CD4-positive, alpha-beta T cell treated with Interleukin-4 for 4 hours (primary cell): ENCODE data around the gene ZBTB48.
A peak's percentile ranks its signal among the peaks of the same experiment; 100 is the strongest.
"Not testable (repeated sequence)": the region's sequence is repeated elsewhere in the genome, so short reads cannot be mapped to it uniquely, and the experiment has no call there.

ENCODE experiments used
- DNase-seq: peaks from one replicate; pipeline ENCODE4 v3.0.0-alpha.2; 2020

The ZBTB48 gene

DNA sequence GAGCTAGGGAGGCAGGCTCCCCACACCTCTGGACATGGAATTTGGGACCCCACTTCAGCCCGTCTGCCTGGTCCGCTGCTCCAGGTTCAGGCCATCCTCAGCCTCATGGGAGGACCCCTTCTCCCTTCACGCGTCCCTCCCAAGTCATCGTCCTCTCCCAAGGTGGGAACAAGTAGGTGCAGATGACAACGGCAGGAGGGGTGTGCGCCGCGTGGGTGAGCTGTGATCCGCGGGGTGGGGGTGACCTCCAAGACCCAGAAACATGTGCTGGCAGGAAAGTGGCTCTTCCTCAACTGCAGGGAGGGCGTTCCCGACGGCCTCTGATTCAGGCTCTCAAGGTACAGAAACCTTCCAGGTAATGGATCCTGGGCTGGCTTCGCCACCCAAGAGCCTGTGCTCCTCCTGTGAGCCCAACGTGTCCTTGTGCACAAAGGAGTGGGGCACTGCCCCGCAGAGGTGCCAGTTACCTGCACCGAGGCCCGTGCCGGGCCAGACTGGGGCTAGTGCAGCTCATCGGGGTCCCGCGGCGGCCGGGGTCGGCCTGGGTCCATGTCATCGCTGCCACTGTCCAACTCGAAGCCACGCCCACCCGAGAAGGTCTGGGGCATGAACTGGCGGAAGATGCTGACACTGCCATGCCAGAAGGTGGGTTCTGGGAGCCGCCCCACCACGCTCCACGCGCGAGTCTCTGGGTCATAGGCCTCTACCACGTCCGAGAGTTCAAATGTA lies 13.2 kb downstream of the ZBTB48 start:
- DNase-seq, result no peak

GRCh38 chr1:6593810-6594209 lies 14.0 kb downstream of the ZBTB48 start:
- no peak for DNase-seq

GRCh38 chr1:6594977-6595740 lies 15.4 kb downstream of the ZBTB48 start:
- no peak for DNase-seq

- no peak for DNase-seq
These were observed 16.6 kb downstream of the ZBTB48 start for GRCh38 chr1:6596351-6596750.

GRCh38 chr1:6596886-6597776 lies 17.3 kb downstream of the ZBTB48 start:
- no peak for DNase-seq

DNA sequence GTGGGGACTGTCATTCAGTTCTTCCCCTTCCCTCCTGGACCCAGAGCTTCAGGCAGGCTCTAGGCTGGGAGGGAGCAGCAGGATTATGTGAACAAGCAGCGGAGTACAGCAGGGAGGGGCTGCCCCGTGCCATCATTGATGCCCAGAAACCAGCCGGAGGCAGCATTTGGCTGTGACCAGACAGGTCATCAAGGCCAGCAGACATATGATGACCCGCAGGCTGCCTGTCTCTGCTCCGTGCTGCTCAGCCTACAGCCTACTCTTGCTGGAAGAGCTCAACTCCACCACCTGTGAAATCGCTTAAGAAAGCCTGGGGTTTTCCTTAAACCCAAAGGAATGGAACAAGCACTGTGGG lies 18.0 kb downstream of the ZBTB48 start:
- DNase-seq, result no peak

DNA sequence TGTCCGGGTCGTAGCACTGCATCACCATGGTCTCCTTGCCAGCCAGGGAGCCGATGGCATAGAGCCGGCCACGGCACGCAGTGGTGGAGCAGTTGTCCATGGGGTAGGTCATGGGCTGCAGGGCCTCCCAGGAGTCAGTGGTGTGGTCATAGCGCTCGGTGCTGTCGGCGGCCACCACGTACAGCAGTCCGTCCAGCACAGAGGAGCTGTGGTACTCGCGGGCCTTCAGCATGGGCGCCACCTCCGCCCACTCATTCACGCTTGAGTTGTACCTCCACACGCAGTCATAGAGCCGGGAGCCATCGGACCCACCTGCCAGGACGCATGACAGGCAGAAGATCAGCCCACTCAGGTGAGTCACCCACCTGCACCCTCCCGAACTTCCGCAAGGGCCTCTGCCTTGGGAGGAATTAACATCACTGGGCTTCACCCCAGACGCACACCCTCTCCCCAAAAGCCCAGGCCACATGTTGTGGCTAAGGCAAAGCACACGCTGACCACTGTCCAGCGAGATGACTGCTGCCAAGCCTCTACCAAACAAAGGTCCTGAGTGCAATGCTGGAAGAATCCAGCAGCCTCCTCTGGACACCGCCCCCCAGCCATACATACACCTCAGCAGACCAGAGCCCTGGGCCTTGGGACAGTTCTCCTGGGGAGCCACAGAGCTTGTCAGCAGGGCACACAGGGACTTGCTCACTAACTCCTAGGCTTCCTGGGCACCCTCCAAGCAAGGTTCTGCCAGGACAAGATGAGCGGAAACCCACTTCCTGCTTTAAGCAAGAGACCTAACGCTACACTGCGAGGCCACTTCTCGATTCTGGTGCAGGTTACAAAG lies 19.6 kb downstream of the ZBTB48 start:
- DNase-seq, result peak; percentile 63

DNA sequence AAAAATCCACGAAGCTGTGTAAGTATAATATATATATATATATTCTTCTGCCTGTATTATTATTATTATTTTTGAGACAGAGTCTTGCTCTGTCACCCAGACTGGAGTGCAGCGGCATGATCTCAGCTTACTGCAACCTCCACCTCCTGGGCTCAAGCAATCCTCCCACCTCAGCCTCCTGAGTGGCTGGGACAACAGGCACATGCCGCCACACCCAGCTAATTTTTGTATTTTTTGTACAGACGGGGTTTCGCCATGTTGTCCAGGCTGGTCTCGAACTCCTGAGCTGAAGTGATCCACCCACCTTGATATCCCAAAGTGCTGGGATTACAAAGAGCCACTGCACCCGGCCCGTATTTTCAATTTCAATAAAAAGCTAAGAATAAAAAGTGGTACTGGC lies 20.2 kb downstream of the ZBTB48 start:
- DNase-seq, result not testable (repeated sequence)

GRCh38 chr1:6600410-6601048 lies 20.7 kb downstream of the ZBTB48 start:
- no peak for DNase-seq

DNA sequence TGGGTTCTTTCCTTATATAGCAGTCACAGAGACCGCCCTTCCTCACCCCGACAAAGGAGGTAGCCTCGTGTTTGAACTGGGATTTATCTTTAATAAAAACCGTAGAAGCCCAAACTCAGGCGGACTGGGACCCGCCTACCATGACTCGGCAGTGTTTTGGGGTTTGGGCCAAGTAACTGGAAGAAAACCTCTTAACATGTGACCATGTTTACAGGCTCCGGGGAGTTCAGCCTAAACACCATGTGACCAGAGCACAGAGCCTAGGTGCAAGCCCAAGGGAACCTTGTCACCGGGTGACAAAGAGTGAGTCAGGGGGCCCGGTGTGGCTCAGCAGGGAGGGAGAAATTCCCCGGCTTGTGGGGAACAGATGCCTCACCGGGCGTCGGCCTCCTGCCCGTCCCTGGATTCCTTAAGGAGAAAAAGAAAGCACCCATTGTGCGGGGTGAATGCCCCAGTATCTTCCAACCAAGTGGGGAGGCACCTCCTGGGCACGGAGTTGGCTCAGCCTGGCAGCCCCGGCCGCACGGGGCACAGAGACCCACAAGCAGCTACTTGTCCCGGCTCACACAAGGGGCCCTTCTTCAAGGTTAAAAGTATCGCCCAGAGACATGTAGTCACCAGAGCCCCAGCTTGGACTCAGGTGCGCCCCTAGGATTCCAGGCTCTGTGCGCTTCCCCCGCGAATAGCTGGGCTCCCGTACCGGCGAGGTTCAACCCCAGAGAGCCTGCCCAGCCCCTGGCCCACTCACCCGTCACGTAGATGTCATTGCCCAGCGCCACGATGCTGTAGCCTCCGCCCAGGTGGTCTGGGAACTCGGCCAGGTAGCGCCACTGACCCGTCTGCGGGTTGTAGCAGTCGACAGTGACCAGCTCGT lies 21.5 kb downstream of the ZBTB48 start:
- DNase-seq, result peak; percentile 93

- no peak for DNase-seq
These were observed 22.3 kb downstream of the ZBTB48 start for GRCh38 chr1:6601923-6602668.

- peak; percentile 91 for DNase-seq
These were observed 23.0 kb downstream of the ZBTB48 start, which contains the start of gene KLHL21 for GRCh38 chr1:6602669-6603237. TSS of gene KLHL21 (minus strand) at chr1:6602869. CDS start at chr1:6602817, 52 bp downstream.

DNA sequence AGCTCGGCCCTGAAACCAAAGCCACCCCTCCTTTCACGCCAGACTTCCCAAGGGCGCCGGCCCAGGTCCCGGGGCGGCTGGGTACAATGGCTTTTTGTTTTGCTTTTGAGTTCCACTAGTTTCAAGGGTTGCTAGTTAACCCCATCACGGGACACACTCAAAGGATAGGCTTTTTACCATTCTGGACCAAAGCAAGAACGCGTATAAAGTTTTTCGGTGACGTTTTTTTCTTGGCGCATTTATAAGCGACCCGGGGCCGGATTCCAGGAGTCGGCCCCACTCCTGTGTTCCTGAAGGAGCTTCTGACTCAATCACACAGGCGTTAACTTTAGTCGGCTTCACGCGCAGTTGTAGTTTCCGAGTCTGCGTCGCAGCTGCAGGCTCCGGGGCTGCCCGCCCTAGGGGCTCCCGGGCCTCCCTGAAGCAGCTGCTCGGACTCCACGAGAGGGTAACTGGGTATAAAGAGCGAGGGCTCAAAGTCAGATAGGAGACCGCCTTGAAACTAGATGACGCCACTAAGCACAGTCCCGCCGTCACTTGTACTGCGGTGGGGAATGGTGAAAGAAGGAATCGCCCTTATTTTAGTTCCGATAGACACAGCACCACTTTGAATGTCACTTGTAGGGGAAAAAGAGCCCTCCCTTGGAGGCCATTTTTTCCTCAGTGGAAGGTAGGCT lies 23.6 kb downstream of the ZBTB48 start:
- DNase-seq, result peak; percentile 58

DNA sequence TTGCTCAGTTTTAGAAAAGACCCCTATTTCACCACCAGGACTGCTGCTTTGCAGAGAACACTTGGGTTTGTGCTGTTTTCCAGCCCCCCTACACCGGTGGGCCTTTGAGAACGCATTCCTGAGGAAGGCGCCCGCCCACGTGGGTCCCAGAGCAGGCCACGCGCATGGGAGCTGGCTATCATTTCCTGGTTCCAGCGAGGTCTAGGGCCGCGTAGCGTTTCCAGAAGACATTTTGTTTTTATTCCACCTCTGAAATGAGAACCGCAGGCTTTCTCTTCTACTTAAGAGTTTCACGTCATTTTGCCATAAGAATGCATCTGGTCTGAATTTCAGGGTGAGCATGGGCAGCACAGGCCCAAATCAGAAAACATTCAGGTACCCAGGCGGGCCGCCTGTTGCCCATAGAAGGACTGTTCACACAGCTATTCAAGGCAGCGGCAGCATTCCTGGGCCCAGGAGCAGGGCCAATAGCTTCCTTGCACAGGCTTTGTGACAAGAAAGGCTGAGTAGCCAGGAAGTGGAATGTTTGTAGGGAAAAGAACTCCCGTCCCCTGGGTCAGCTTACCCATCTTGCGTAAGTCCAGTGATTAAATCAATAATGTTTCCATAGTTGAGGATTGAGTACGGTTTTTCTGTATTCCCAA lies 24.2 kb downstream of the ZBTB48 start:
- no peak for DNase-seq

DNA sequence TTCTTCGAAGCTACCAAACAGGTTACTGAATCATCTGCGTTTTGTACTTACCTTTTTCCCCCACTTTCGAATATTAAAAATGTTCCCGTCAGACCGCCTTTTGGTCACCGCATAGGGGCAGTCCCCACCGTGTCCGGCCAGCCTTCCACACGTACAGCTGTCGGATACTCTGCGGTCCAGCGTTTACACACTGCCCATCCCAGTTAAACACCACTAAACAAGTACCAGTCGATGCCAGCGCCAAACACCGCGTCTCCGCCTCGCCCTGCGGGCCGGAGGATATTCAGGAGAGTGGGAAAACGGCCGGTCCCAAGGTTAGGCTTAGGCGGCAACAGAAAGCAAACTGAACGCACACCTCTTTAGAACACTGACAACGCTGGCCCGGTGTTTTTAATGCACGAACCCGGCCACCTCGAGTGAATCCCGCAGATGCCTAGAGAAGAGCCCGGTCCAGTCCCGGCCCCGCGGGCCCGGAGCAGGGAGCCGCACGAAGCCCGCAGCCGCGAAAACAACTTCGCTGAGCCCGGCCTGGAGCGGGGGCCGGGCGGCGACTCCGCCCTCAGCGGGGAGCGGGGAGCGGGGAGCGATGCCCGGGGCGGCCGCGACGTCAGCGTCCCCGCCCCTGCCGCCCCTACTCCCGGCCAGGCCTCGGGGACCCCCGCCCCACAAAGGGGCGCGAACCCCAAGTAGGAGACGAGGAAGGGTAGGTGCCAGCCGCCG lies 33.0 kb downstream of the ZBTB48 start:
- no peak for DNase-seq

GRCh38 chr1:6613361-6614018 lies 33.7 kb downstream of the ZBTB48 start, which contains the start of gene PHF13:
TSS of gene PHF13 (plus strand) at chr1:6613731. CDS start at chr1:6614067, 336 bp downstream.
- DNase-seq, result peak; percentile 99
